GM12872 (cell line): ENCODE data around the gene CCDC91.

ENCODE experiments used
- TF ChIP-seq, protein P1 (sequence below): IDR thresholded peaks from 3 replicates; pipeline ENCODE4 v1.5.1; 2011; ENCODE audit warnings: low read depth, mild to moderate bottlenecking, low read length, moderate library complexity; ENCODE audit not compliant: insufficient read depth

Gene CCDC91

DNA sequence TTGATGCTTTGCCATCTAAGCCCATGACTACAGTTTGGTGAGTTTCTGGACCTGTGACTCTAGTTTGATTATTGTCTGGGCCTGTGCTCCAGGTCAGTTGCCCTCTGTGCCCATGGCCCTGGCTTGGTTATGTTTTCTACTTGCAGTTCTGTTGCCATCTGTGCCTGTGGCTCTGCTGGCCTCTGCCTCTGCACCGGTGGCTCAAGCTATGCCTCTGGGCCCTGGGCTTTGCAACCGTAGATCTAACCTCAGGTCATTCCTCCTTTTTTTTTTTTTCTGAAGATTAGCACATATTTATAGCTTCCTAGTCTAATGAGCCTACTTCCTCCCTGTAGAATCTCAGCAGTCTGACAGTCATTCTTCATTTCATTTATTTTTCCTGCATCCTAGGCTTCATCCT lies 161.2 kb downstream of the CCDC91 start:
- TF ChIP-seq, protein P1, sequence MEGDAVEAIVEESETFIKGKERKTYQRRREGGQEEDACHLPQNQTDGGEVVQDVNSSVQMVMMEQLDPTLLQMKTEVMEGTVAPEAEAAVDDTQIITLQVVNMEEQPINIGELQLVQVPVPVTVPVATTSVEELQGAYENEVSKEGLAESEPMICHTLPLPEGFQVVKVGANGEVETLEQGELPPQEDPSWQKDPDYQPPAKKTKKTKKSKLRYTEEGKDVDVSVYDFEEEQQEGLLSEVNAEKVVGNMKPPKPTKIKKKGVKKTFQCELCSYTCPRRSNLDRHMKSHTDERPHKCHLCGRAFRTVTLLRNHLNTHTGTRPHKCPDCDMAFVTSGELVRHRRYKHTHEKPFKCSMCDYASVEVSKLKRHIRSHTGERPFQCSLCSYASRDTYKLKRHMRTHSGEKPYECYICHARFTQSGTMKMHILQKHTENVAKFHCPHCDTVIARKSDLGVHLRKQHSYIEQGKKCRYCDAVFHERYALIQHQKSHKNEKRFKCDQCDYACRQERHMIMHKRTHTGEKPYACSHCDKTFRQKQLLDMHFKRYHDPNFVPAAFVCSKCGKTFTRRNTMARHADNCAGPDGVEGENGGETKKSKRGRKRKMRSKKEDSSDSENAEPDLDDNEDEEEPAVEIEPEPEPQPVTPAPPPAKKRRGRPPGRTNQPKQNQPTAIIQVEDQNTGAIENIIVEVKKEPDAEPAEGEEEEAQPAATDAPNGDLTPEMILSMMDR, result no peak

DNA sequence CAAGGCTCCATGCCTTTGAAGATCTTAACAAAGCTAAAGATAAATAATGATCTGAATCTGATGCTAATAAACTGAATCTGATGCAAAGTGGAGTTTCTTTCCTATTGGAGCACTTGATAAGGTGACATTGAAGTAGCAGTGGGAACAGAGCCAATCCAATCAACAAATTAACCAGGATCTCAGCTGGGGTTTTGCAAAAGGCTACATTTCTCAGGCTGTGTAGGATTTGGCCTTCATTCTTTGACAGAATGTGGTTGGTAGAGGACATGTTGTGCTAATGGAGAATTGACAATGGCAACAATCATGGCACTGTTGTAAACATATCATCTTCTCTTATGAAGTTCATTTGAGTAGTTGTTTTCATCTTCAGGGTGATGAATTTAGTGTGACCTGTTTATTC lies 164.9 kb downstream of the CCDC91 start:
- TF ChIP-seq, protein P1, result no peak

- TF ChIP-seq, protein P1, result no peak
Observed at GRCh38 chr12:28360253-28360652, 170.0 kb downstream of the CCDC91 start.

GRCh38 chr12:28367326-28367725 lies 177.1 kb downstream of the CCDC91 start:
- TF ChIP-seq, protein P1, result no peak

GRCh38 chr12:28367993-28368392 lies 177.7 kb downstream of the CCDC91 start:
- TF ChIP-seq, protein P1, result no peak

DNA sequence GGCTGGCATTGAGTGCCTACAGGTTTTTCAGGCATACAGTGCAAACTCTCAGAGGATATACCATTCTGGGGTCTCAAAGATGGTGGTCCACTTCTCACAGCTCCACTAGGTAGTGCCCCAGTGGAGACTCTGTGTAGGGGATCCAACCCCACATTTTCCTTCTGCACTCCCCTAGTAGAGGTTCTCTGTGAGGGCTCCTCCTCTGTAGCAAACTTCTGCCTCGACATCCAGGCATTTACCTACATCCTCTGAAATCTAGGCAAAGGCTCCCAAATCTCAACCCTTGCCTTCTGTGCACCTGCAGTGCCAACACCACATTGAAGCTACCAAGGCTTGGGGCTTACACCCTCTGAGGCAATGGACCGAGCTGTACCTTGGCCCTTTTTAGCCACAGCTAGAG lies 179.2 kb downstream of the CCDC91 start:
- TF ChIP-seq, protein P1, result no peak

DNA sequence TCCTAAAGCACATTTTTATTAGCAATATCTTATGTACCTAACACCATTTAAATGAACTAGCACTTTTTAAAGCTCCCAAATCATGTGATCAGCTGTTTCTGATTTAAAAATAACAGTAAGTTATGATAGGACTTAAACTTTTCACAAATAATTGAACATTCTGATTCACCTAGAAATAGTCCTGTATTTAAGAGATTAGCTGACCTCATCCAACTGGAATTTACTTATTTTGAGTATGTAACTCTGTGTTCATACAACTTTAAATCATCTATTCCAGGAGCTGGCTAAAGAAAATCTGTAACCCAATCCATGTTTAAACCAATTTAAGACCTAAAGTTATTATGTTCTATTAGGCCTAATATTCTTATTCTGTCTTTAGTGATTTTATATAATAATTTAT lies 184.3 kb downstream of the CCDC91 start:
- TF ChIP-seq, protein P1, result no peak

DNA sequence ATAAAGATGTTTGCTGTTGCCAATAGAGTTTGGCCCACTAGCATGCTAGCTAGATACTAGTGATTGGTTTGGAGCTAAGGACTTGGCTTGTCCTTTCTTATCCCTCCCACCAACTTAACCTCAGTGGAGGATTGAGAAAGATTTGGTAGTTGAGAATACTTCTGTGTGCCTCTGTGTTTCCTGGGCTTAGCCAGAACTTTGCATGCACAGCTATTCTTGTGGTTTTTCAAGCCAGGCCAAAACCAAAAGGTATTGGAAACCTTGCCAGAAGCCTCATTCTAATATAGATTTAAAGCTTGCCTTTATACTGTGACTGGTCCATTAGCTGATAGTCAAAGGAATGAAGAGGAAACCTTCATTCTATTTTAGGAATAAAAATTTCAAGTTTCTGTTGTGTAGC lies 188.5 kb downstream of the CCDC91 start:
- TF ChIP-seq, protein P1, result no peak
